ENCODE results near the gene BTBD9. TPM values are rescaled to one million over a fixed set of nuclear protein-coding genes. Genes with fewer than 3 reads are reported as not detected.

Gene BTBD9
- total and polyA plus RNA-seq, 9 of the 15 experiments (the other 6 are each of a cell fraction or from before 2014, with no cell fraction given): 0.08 to 1.6 (median 0.58) TPM

- CTCF ChIA-PET (ENCODE audit: low intra/inter-chr PET ratio): no interaction called here
- FAIRE-seq: no peak
- intact Hi-C loops (cut with micrococcal nuclease) (no loop called here), in situ Hi-C loops (cut with MboI) (no loop called here)
- no peak for ATAC-seq
- DNase-seq (ENCODE audit: extremely low read depth in 1 of 4, low spot score in 3 of 4): no peak
- Histone ChIP-seq H3K79me2 (ENCODE audit: control insufficient read depth, insufficient read depth, low read length) (no peaks in the 10 kb centered on the region), H3K4me1 (replicated peaks in 1 of 2; ENCODE audit: control insufficient read depth in 2 of 2, insufficient read depth in 2 of 2, low read length in 2 of 2) (no peaks in the 10 kb centered on the region), H3K9me3 (replicated peaks; ENCODE audit: control insufficient read depth, insufficient read depth, low read depth, low read length) (no peaks in the 10 kb centered on the region), H3K36me3 (ENCODE audit: control insufficient read depth, insufficient read depth, low read length) (no peaks in the 10 kb centered on the region), H2AFZ (ENCODE audit: low read depth, low read length) (no peak overlapping the region), H3K9me1 (ENCODE audit: control insufficient read depth, insufficient read depth, low read length) (no peaks in the 10 kb centered on the region), H3K27me3 (ENCODE audit: control insufficient read depth in 2 of 2, insufficient read depth in 2 of 2, low read length in 2 of 2) (peaks cover 2 to 4% of the 10 kb centered on the region in 2 experiments; a peak in 3 of 5 replicates), H3K4me3 (no peak overlapping the region), H3K27ac (ENCODE audit: extremely low read depth, low read depth, low read length) (no peak overlapping the region), H3K4me2 (ENCODE audit: insufficient read depth, low read length) (no peak overlapping the region), H4K20me1 (replicated peaks; ENCODE audit: control insufficient read depth, insufficient read depth, low read length) (no peaks in the 10 kb centered on the region), H3K9ac (ENCODE audit: insufficient read depth in 1 of 2, low read depth in 2 of 2, low read length in 2 of 2) (no peak overlapping the region)
- WGBS (ENCODE audit: insufficient coverage, low coverage, missing lambda C conversion rate): 8% methylated on average over 4 of the region's 4 CpGs
- TF ChIP-seq FOXK2 (conservative IDR thresholded peaks at IDR 0.05 in 1 of 2, IDR thresholded peaks at IDR 0.05 in 1 of 2; ENCODE audit: low read depth in 2 of 2) (no peak), ATF1 (CRISPR knock-in tag; IDR thresholded peaks at IDR 0.05) (no peak), ATF1 (tag; IDR thresholded peaks at IDR 0.05) (0 out of 2 replicates have a peak, but pooled peaks have one; percentile 16), NR2C2 (CRISPR knock-in tag; IDR thresholded peaks at IDR 0.05) (no peak), NR2C2 (tag; IDR thresholded peaks at IDR 0.05) (peak; percentile 28; the same call in 1 of the 2 replicates)
- POLR2A ChIA-PET: interaction anchor here (0.7 to 1.4 kb wide), 3 partner anchors 12 to 43 kb away, joined by 3 to 4 read pairs (median 3); no protein-coding TSS in a partner anchor
- no TSS peak for BruUV-seq (replicated peaks)
Measured at GRCh38 chr6:38599966-38600550, 39.7 kb downstream of the BTBD9 start.

- Histone ChIP-seq H3K27ac (ENCODE audit: extremely low read depth, low read depth, low read length) (no peak overlapping the region), H3K36me3 (ENCODE audit: control insufficient read depth, insufficient read depth, low read length) (no peaks in the 10 kb centered on the region), H3K9ac (ENCODE audit: insufficient read depth in 1 of 2, low read depth in 2 of 2, low read length in 2 of 2) (no peak overlapping the region), H2AFZ (ENCODE audit: low read depth, low read length) (no peak overlapping the region), H3K4me2 (ENCODE audit: insufficient read depth, low read length) (no peak overlapping the region), H3K9me3 (replicated peaks; ENCODE audit: control insufficient read depth, insufficient read depth, low read depth, low read length) (no peaks in the 10 kb centered on the region), H4K20me1 (replicated peaks; ENCODE audit: control insufficient read depth, insufficient read depth, low read length) (no peaks in the 10 kb centered on the region), H3K79me2 (ENCODE audit: control insufficient read depth, insufficient read depth, low read length) (no peaks in the 10 kb centered on the region), H3K27me3 (ENCODE audit: control insufficient read depth in 2 of 2, insufficient read depth in 2 of 2, low read length in 2 of 2) (peaks cover 2 to 4% of the 10 kb centered on the region in 2 experiments; a peak in 3 of 5 replicates), H3K4me3 (no peak overlapping the region), H3K9me1 (ENCODE audit: control insufficient read depth, insufficient read depth, low read length) (no peaks in the 10 kb centered on the region), H3K4me1 (replicated peaks in 1 of 2; ENCODE audit: control insufficient read depth in 2 of 2, insufficient read depth in 2 of 2, low read length in 2 of 2) (no peaks in the 10 kb centered on the region)
- intact Hi-C loops (cut with micrococcal nuclease) (no loop called here), in situ Hi-C loops (cut with MboI) (no loop called here)
- DNase-seq (ENCODE audit: extremely low read depth in 1 of 4, low spot score in 3 of 4): no peak
- POLR2A ChIA-PET: interaction anchor here (1.0 to 1.4 kb wide), 2 partner anchors 11 to 29 kb away, joined by 3 to 4 read pairs; no protein-coding TSS in a partner anchor
- no peak for FAIRE-seq
- ATAC-seq: no peak
- CTCF ChIA-PET (ENCODE audit: low intra/inter-chr PET ratio): no interaction called here
- no TSS peak for BruUV-seq (replicated peaks)
- 8% methylated on average over 5 of the region's 5 CpGs for WGBS (ENCODE audit: insufficient coverage, low coverage, missing lambda C conversion rate)
- TF ChIP-seq GTF3C2 (IDR thresholded peaks at IDR 0.05; ENCODE audit: borderline replicate concordance, extremely low read depth, insufficient read length): no peak
- TF ChIP-seq CHAMP1 (IDR thresholded peaks at IDR 0.05): no peak
- TF ChIP-seq TBP (optimal IDR thresholded peaks at IDR 0.05; ENCODE audit: low read depth, low read length): no peak
- TF ChIP-seq SOX6 (IDR thresholded peaks at IDR 0.05): no peak
- no peak for TF ChIP-seq RBM22 (IDR thresholded peaks at IDR 0.05; ENCODE audit: low read depth, low read length, poor library complexity, severe bottlenecking)
- TF ChIP-seq RBM25 (IDR thresholded peaks at IDR 0.05; ENCODE audit: low read depth, low read length, severe bottlenecking): no peak
Measured at GRCh38 chr6:38599261-38599660, 40.5 kb downstream of the BTBD9 start.
